ENCODE results near the gene TRAPPC11.

TRAPPC11 gene

GRCh38 chr4:183747931-183748670 is 89.0 kb downstream of the TRAPPC11 start:
- Mint-ChIP-seq H3K9me3 (peaks cover 51% of the 10 kb centered on the region), H3K36me3 (ENCODE audit: low read depth) (no peaks in the 10 kb centered on the region), H3K27ac (peak overlapping the region; percentile 90), H3K27me3 (ENCODE audit: low read depth, poor library complexity) (no peaks in the 10 kb centered on the region), H3K4me3 (peak overlapping the region; percentile 50), H3K4me1 (peaks cover 18% of the 10 kb centered on the region)
- no peak for DNase-seq
- TF ChIP-seq CTCF (IDR thresholded peaks at IDR 0.05) = no peak

GRCh38 chr4:183751106-183751505 is 92.0 kb downstream of the TRAPPC11 start:
- TF ChIP-seq CTCF (IDR thresholded peaks at IDR 0.05) = no peak
- no peak for DNase-seq
- Mint-ChIP-seq H3K4me1 (peaks cover 18% of the 10 kb centered on the region), H3K4me3 (no peak overlapping the region), H3K9me3 (peaks cover 56% of the 10 kb centered on the region), H3K27me3 (ENCODE audit: low read depth, poor library complexity) (peaks cover 2% of the 10 kb centered on the region), H3K27ac (no peak overlapping the region), H3K36me3 (ENCODE audit: low read depth) (no peaks in the 10 kb centered on the region)

GRCh38 chr4:183755596-183755995 is 96.5 kb downstream of the TRAPPC11 start:
- DNase-seq = no peak
- Mint-ChIP-seq H3K36me3 (ENCODE audit: low read depth) (no peaks in the 10 kb centered on the region), H3K9me3 (peaks cover 29% of the 10 kb centered on the region), H3K27ac (no peak overlapping the region), H3K4me1 (peaks cover 16% of the 10 kb centered on the region), H3K4me3 (no peak overlapping the region), H3K27me3 (ENCODE audit: low read depth, poor library complexity) (peaks cover 14% of the 10 kb centered on the region)
- no peak for TF ChIP-seq CTCF (IDR thresholded peaks at IDR 0.05)

GRCh38 chr4:183757060-183757459 is 98.0 kb downstream of the TRAPPC11 start:
- H3K36me3 Mint-ChIP-seq (ENCODE audit: low read depth) = no peaks in the 10 kb centered on the region
- H3K9me3 Mint-ChIP-seq = peaks cover 21% of the 10 kb centered on the region
- no peak for DNase-seq
- no peak overlapping the region for H3K4me3 Mint-ChIP-seq
- peaks cover 16% of the 10 kb centered on the region for H3K4me1 Mint-ChIP-seq
- peak overlapping the region; percentile 43 for H3K27ac Mint-ChIP-seq
- TF ChIP-seq CTCF (IDR thresholded peaks at IDR 0.05) = no peak
- peaks cover 14% of the 10 kb centered on the region for H3K27me3 Mint-ChIP-seq (ENCODE audit: low read depth, poor library complexity)

GRCh38 chr4:183758061-183758757 is 99.1 kb downstream of the TRAPPC11 start:
- peaks cover 14% of the 10 kb centered on the region for H3K9me3 Mint-ChIP-seq
- H3K4me1 Mint-ChIP-seq = peaks cover 16% of the 10 kb centered on the region
- H3K36me3 Mint-ChIP-seq (ENCODE audit: low read depth) = no peaks in the 10 kb centered on the region
- peak overlapping the region; percentile 32 for H3K27ac Mint-ChIP-seq
- peak; percentile 47 for TF ChIP-seq CTCF (IDR thresholded peaks at IDR 0.05)
- peak; percentile 56 for DNase-seq
- H3K27me3 Mint-ChIP-seq (ENCODE audit: low read depth, poor library complexity) = peaks cover 14% of the 10 kb centered on the region
- peak overlapping the region; percentile 59 for H3K4me3 Mint-ChIP-seq

All from nephron progenitor cell (in vitro differentiated cells).